ENCODE results near the gene ATP2A2. TPM values are rescaled to one million over a fixed set of nuclear protein-coding genes. Genes with fewer than 3 reads are reported as not detected.

Gene ATP2A2
- total RNA-seq, 1 experiment from 2014 or later = 174 TPM

GRCh38 chr12:110340706-110341105, 59.7 kb downstream of the ATP2A2 start:
- no peak for ATAC-seq
- peaks cover 38% of the 10 kb centered on the region for H3K4me1 ChIP-seq (ENCODE audit: insufficient read depth, low read length)
- ChIA-PET CTCF (no interaction called here), POLR2A (ENCODE audit: unreplicated experiment) (no interaction called here)
- no peak overlapping the region for H2AFZ ChIP-seq (ENCODE audit: low read length)
- no peaks in the 10 kb centered on the region for H4K20me1 ChIP-seq (ENCODE audit: low read length)
- no peak overlapping the region for H3K4me3 ChIP-seq (ENCODE audit: low read length)
- no peaks in the 10 kb centered on the region for H3K27me3 ChIP-seq (ENCODE audit: low read length)
- H3K4me2 ChIP-seq (ENCODE audit: low read length) = no peak overlapping the region
- BruUV-seq (replicated peaks) = no TSS peak
- H3K36me3 ChIP-seq (ENCODE audit: low read depth, low read length) = peaks cover 94% of the 10 kb centered on the region
- H3K27ac ChIP-seq (ENCODE audit: low read length) = peak overlapping the region; percentile 73
- TF ChIP-seq EZH2 (IDR thresholded peaks at IDR 0.05; ENCODE audit: low read length, unreplicated experiment) = no peak
- no peak for TF ChIP-seq CTCF (conservative IDR thresholded peaks at IDR 0.05; ENCODE audit: low read depth, low read length)
- no peak for TF ChIP-seq EZH2phosphoT487 (IDR thresholded peaks at IDR 0.05; ENCODE audit: borderline replicate concordance, low read length)
- no peak overlapping the region for H3K9ac ChIP-seq (ENCODE audit: low read length)
- H3K9me2 ChIP-seq (replicated peaks; ENCODE audit: low read length) = no peaks in the 10 kb centered on the region
- intact Hi-C loops (cut with micrococcal nuclease) = no loop called here
- H3F3A ChIP-seq (ENCODE audit: low read length, unreplicated experiment) = peaks cover 15% of the 10 kb centered on the region
- DNase-seq = no peak
- peaks cover 1% of the 10 kb centered on the region; the same call in 1 of the 2 replicates for H3K79me2 ChIP-seq (ENCODE audit: low read length)
- H3K9me3 ChIP-seq (ENCODE audit: low read length) = no peaks in the 10 kb centered on the region

GRCh38 chr12:110342157-110342556, 61.1 kb downstream of the ATP2A2 start:
- peaks cover 43% of the 10 kb centered on the region for H3K4me1 ChIP-seq (ENCODE audit: insufficient read depth, low read length)
- no peaks in the 10 kb centered on the region for H4K20me1 ChIP-seq (ENCODE audit: low read length)
- no peak overlapping the region for H3K27ac ChIP-seq (ENCODE audit: low read length)
- no peaks in the 10 kb centered on the region for H3K27me3 ChIP-seq (ENCODE audit: low read length)
- peaks cover 16% of the 10 kb centered on the region for H3F3A ChIP-seq (ENCODE audit: low read length, unreplicated experiment)
- H3K36me3 ChIP-seq (ENCODE audit: low read depth, low read length) = peaks cover 92% of the 10 kb centered on the region
- no peaks in the 10 kb centered on the region for H3K9me3 ChIP-seq (ENCODE audit: low read length)
- intact Hi-C loops (cut with micrococcal nuclease) = no loop called here
- no peak overlapping the region for H3K9ac ChIP-seq (ENCODE audit: low read length)
- H2AFZ ChIP-seq (ENCODE audit: low read length) = no peak overlapping the region
- TF ChIP-seq CTCF (conservative IDR thresholded peaks at IDR 0.05; ENCODE audit: low read depth, low read length) = no peak
- TF ChIP-seq EZH2phosphoT487 (IDR thresholded peaks at IDR 0.05; ENCODE audit: borderline replicate concordance, low read length) = no peak
- no peak for TF ChIP-seq EZH2 (IDR thresholded peaks at IDR 0.05; ENCODE audit: low read length, unreplicated experiment)
- POLR2A ChIA-PET (ENCODE audit: unreplicated experiment) = interaction anchor here (0.7 kb wide), 1 partner anchor 208 kb away, joined by 3 read pairs; no protein-coding TSS in a partner anchor
- peaks cover 5% of the 10 kb centered on the region; the same call in 1 of the 2 replicates for H3K79me2 ChIP-seq (ENCODE audit: low read length)
- DNase-seq (no peak), ATAC-seq (no peak)
- CTCF ChIA-PET = no interaction called here
- no peak overlapping the region for H3K4me3 ChIP-seq (ENCODE audit: low read length)
- no TSS peak for BruUV-seq (replicated peaks)
- H3K4me2 ChIP-seq (ENCODE audit: low read length) = no peak overlapping the region
- H3K9me2 ChIP-seq (replicated peaks; ENCODE audit: low read length) = no peaks in the 10 kb centered on the region

GRCh38 chr12:110343114-110343513, 62.1 kb downstream of the ATP2A2 start:
- DNase-seq (no peak), ATAC-seq (no peak)
- ChIA-PET CTCF (no interaction called here), POLR2A (ENCODE audit: unreplicated experiment) (interaction anchor here (0.7 kb wide), 1 partner anchor 209 kb away, joined by 3 read pairs; no protein-coding TSS in a partner anchor)
- H3K4me1 ChIP-seq (ENCODE audit: insufficient read depth, low read length) = peaks cover 43% of the 10 kb centered on the region
- intact Hi-C loops (cut with micrococcal nuclease) = no loop called here
- H3K79me2 ChIP-seq (ENCODE audit: low read length) = peaks cover 5% of the 10 kb centered on the region; the same call in 1 of the 2 replicates
- H3K36me3 ChIP-seq (ENCODE audit: low read depth, low read length) = peaks cover 92% of the 10 kb centered on the region
- H3K9ac ChIP-seq (ENCODE audit: low read length) = no peak overlapping the region
- no peaks in the 10 kb centered on the region for H4K20me1 ChIP-seq (ENCODE audit: low read length)
- H3K27me3 ChIP-seq (ENCODE audit: low read length) = no peaks in the 10 kb centered on the region
- H3K4me3 ChIP-seq (ENCODE audit: low read length) = no peak overlapping the region
- peak overlapping the region; percentile 97; the same call in 1 of the 2 replicates for H3K27ac ChIP-seq (ENCODE audit: low read length)
- no peak overlapping the region for H3K4me2 ChIP-seq (ENCODE audit: low read length)
- H3F3A ChIP-seq (ENCODE audit: low read length, unreplicated experiment) = peaks cover 16% of the 10 kb centered on the region
- TF ChIP-seq EZH2phosphoT487 (IDR thresholded peaks at IDR 0.05; ENCODE audit: borderline replicate concordance, low read length) (no peak), EZH2 (IDR thresholded peaks at IDR 0.05; ENCODE audit: low read length, unreplicated experiment) (no peak), CTCF (conservative IDR thresholded peaks at IDR 0.05; ENCODE audit: low read depth, low read length) (no peak)
- H3K9me2 ChIP-seq (replicated peaks; ENCODE audit: low read length) = no peaks in the 10 kb centered on the region
- BruUV-seq (replicated peaks) = no TSS peak
- H3K9me3 ChIP-seq (ENCODE audit: low read length) = no peaks in the 10 kb centered on the region
- no peak overlapping the region for H2AFZ ChIP-seq (ENCODE audit: low read length)
